HG03175 (cell line): ENCODE results near the gene DHH.
A peak's percentile ranks its signal among the peaks of the same experiment; 100 is the strongest.
"Not testable (repeated sequence)": the region's sequence is repeated elsewhere in the genome, so short reads cannot be mapped to it uniquely, and the experiment has no call there.

ENCODE experiments used
- ATAC-seq: cut with Tn5 transposase; IDR thresholded peaks from one replicate; pipeline ENCODE4 v1.9.1; 2021; ENCODE audit warnings: mild to moderate bottlenecking, moderate library complexity; ENCODE audit not compliant: unreplicated experiment

Gene DHH

DNA sequence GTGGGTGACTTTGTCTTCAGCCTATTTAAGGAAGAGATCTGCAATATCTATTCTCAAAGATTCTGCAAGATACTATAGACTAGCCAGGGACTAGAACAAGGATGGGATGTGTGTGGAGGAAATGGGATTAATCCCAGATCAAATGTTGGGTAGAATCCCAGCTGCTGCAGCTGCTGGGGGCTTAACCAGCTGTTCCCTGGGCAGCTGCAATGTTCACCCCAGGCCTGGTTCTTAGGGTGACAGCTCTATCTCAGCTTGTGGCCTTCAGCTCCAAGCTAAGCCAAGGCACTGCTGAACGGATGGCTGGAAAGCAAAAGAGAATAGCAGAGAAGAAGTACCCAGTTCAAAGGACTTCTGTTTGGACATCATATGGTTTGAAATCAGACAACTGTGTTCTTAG is 14.8 kb downstream of the DHH start:
- no peak for ATAC-seq

GRCh38 chr12:49070971-49071370 is 23.6 kb downstream of the DHH start:
- no peak for ATAC-seq

GRCh38 chr12:49069507-49070346 is 24.9 kb downstream of the DHH start, which contains the start of gene RHEBL1:
Gene RHEBL1 (minus strand): TSS chr12:49069979. CDS start chr12:49069785, 194 bp downstream.
- ATAC-seq, result peak; percentile 97

- no peak for ATAC-seq
Observed at GRCh38 chr12:49068879-49069506, 25.6 kb downstream of the DHH start.

- no peak for ATAC-seq
Observed at GRCh38 chr12:49066120-49066519, 28.5 kb downstream of the DHH start.

GRCh38 chr12:49064767-49065152 is 29.8 kb downstream of the DHH start:
- no peak for ATAC-seq

- not testable (repeated sequence) for ATAC-seq
Observed at GRCh38 chr12:49061916-49062315, 32.7 kb downstream of the DHH start.

DNA sequence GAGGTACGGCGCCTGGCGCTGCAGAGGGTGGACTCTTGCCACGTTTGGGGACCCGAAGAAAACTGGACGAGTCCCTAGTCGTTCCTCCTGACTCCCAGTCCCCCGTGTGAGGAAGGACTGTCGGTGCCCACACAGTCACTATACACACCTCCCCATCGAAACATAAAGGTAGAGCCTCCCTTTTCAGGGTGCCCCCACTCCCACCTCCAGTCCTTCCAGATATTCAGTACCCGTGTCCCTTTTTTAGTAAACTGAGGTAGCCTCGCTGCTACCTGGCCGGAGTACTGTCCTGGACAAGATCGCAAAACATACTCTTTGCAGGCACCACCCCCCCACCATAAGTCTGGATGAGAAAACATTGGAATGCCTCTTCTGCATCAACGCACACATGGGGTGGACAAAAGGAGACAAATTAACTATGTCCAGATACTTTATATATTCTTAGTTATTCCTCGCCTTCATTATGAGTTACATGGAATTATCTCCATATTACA is 33.4 kb downstream of the DHH start:
- ATAC-seq, result no peak

DNA sequence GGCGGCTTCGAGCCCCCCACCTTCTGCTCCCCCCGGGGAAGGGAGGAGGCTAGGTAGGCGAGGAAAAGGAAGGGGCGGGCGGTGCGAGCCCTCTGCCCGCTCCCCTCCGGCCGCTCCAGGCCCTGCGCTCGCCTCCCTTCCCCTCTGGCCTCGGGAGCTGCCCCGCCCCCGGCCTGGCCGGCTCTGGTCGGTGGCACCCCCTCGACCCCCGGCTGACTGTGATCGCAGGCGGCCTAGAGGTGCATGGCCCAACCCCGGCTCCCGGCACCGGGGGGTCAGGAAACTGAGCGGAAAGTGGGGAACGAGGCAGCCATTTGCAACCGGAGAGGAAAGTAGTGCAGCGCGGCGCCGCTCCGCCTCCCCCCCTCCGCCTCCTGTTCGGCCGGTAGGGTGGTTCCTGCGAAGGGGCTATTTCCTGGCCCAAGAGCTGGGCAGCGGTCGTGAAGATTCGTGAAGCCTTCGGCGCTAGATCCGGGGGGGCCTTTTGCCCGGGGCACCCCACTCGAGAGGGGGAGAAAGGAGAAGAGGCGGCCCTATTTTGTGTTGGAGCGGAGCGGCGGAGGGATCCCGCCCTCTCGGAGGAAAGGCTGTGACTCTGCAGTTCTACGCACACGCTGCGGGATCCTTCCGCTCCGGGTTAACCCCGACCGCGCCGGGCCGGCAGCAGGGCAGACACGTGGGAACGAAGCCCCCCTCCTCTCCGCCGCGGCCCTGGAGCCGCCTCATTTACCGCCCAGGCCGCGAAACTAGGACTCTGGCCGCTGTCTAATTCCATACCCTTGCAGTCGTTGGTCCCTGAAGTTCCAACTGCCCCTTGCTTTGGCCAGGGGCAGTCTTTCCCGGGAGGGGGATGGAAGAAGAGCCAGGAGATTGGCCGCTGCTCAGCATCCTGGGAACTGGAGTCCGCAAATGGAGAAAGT is 34.1 kb downstream of the DHH start, which contains the start of gene KMT2D:
TSS of gene KMT2D (minus strand) at position 558 of the 920 bp plus-strand sequence. CDS start 5,470 bp downstream, outside the sequence.
- ATAC-seq, result peak; percentile 64

DNA sequence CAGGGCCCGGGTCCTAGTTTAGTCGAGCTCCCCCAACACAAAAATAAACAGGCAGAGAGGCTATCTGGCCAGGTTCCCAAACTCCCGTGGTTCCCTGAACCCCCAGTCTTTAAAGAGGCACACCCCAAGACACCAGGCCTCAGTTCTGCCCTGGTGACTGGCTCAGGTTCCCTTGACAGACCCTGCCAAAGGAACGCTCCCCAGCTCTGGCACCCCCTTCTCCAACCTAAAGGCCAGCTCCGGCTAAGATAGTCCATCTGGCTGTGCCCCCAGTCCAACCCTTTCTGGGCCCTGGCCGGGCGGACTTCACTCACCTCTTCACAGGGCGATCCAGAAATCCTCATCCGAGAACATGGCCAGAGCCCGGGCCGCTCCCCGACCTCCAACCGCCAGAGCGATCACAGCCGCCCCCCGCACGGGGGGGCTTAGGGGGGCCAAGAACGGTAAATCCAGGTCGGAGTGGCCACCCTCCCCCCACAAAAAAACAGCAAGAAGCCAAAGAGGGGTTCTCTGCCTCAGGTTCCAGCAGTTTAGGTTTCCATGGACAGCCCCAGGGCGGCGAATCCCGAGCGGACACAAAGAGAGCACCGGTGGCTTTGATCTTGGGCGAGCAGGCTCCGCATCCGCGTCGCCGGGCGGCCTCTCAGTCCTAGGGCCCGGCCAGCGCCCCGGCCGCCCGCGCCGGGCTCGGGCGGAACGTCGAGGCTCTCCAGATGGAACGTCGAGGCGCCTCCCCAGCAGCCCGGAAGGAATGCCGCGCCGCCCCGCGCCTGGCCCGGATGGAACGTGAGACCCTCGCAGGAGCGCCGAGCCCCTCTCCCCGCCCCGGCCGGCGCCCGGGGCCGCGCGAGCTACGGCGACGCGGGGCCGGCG is 35.1 kb downstream of the DHH start:
- peak; percentile 11 for ATAC-seq

DNA sequence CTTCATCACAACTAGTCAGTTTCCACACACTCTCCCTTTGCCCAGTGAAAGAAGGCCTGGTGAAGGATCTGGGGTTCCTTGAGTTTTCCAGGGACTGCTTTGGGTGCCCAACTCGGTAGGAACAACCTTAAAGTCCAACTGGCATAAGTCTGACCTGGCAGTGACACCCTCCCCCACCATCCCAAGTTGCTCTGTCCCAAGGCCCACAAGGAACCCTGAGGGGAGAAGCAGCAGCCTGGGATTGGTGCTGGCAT is 35.6 kb downstream of the DHH start:
- ATAC-seq, result no peak

- no peak for ATAC-seq
Observed at GRCh38 chr12:49058366-49059044, 36.1 kb downstream of the DHH start.

GRCh38 chr12:49057888-49058287 is 36.7 kb downstream of the DHH start:
- ATAC-seq, result no peak

DNA sequence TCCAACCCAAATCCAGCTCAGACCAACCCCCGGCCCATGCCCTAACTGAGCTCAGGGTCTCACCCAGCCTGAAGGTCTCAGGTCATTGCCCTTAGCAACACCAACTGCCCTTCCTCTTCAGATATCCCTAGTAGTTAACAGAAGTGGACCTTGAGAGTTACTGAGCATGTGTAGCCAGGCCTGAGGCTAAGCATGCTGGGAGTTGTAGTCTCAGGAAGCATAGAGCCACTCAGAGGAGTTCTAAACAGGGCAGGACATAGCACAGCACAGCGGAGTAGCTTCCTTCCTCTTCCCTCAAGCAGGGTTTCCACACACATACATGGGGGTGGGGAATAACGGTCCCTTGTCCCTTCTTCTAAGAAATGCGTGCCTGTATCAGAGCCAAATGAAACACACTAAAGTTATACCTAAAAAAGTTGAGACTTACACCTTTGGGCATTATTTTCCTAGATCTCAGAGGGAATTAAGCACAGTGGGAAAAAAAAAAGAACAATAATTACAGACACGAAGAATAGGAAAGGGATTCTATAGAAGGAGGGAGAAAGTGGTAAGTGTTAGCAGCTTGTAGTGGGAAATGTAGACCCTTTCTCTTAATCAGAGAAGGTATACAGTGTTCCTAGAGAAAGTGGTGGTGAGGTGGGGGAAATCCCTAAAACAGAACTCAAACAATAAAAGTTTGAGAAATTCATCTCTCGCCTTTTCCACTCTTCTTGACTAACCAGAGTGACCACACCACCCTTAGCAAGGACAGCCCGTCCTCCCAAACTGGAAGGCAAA is 38.4 kb downstream of the DHH start:
- peak; percentile 63 for ATAC-seq

DNA sequence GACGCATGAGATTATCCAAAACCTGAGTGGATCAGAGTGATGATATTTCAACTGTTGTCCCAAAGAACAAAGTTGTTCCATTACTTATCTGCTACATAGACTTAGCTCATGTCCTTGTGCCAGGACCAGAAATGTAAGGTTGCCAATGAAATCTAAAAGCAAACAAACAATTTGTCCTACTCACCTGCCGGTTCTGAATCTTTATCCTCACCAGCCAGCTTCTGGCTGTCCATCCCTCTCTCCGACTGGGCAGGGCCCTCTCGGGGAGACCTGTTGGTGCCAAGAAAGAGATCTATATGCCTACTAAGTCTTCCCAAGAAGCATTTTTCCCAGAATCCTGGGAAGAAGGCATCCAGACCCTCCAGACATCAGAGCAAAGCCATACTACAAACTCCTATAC is 39.5 kb downstream of the DHH start:
- ATAC-seq, result no peak

DNA sequence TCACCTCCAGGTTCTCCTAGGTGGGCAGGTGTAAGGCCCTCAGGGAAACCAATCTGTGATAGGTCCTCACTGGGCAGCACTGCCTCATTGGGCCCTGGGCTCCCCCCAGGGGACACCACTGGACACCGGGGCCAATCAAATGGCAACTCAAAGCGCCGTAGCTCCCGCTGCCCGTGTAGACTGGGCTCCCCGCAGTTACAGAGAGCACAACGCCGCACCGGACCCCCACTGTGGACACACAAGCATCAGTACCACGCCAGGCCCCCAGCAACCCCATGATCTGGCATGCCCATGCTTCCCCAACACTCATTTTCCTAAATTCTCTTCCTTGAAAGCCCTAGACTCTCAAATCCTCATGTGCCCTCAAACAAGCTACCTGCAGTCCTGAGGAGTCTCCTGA is 40.1 kb downstream of the DHH start:
- ATAC-seq, result no peak

- ATAC-seq, result no peak
Observed at GRCh38 chr12:49054096-49054495, 40.5 kb downstream of the DHH start.

DNA sequence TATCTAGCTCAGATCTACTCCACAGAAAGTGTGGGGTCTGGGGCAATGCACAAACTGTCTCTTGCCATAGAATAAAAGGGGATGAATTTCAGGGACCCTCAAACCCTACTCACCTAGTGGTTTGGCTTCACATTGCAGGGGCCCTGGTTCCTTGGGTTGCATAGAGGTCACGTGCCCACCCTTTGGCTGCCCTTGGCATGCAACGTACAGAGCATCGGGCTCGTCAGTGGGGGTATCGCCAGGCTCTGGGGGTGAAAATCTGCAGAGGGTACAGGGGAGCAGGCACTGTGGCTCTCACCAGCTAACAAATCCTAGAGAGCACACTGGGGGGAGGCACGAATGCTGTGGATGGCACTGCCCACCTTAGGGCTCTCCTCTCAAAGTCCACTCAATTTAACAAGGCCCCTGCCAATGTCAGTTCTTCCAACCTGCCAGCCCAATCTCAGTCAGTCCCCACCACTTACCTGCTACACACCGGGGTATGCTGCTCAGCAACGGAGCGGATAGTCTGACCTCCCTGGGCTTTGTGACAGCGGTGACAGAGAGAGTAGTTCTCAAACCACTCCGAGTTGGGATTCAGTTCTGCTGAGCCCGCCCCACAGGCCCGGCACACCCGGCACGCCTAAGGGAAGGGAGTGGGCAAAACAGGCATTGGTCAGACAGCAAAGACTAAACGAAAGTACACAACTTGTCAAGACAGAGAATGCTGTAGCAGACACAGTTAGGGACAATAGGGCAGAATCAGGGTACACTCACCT is 42.0 kb downstream of the DHH start:
- no peak for ATAC-seq
